ENCODE measurements around the gene SERPINA12.
"Not testable (repeated sequence)": the region's sequence is repeated elsewhere in the genome, so short reads cannot be mapped to it uniquely, and the experiment has no call there.

SERPINA12 gene

GRCh38 chr14:94538070-94538740 lies 28.9 kb upstream of the SERPINA12 start:
- in situ Hi-C loops (cut with HindIII; ENCODE audit: low sequenced_read_pairs): no loop called here

GRCh38 chr14:94536836-94537235 lies 27.6 kb upstream of the SERPINA12 start:
- in situ Hi-C loops (cut with HindIII; ENCODE audit: low sequenced_read_pairs): no loop called here

- in situ Hi-C loops (cut with HindIII; ENCODE audit: low sequenced_read_pairs): no loop called here
Measured at GRCh38 chr14:94535506-94535905, 26.2 kb upstream of the SERPINA12 start.

GRCh38 chr14:94532447-94532846 lies 23.2 kb upstream of the SERPINA12 start:
- in situ Hi-C loops (cut with HindIII; ENCODE audit: low sequenced_read_pairs): no loop called here

- in situ Hi-C loops (cut with HindIII; ENCODE audit: low sequenced_read_pairs): no loop called here
Measured at GRCh38 chr14:94531187-94531586, 21.9 kb upstream of the SERPINA12 start.

GRCh38 chr14:94524093-94524492 lies 14.8 kb upstream of the SERPINA12 start:
- in situ Hi-C loops (cut with HindIII; ENCODE audit: low sequenced_read_pairs): no loop called here

- in situ Hi-C loops (cut with HindIII; ENCODE audit: low sequenced_read_pairs): no loop called here
Measured at GRCh38 chr14:94523265-94523664, 14.0 kb upstream of the SERPINA12 start.

- in situ Hi-C loops (cut with HindIII; ENCODE audit: low sequenced_read_pairs): no loop called here
Measured at GRCh38 chr14:94522115-94522724, 13.0 kb upstream of the SERPINA12 start.

GRCh38 chr14:94521375-94522114 lies 12.3 kb upstream of the SERPINA12 start:
- in situ Hi-C loops (cut with HindIII; ENCODE audit: low sequenced_read_pairs): no loop called here

GRCh38 chr14:94517641-94518257 lies 8.5 kb upstream of the SERPINA12 start:
- in situ Hi-C loops (cut with HindIII; ENCODE audit: low sequenced_read_pairs): no loop called here

GRCh38 chr14:94517248-94517640 lies 8.0 kb upstream of the SERPINA12 start:
- in situ Hi-C loops (cut with HindIII; ENCODE audit: low sequenced_read_pairs): no loop called here

- in situ Hi-C loops (cut with HindIII; ENCODE audit: low sequenced_read_pairs): no loop called here
Measured at GRCh38 chr14:94515856-94516255, 6.6 kb upstream of the SERPINA12 start.

GRCh38 chr14:94515426-94515825 lies 6.2 kb upstream of the SERPINA12 start:
- in situ Hi-C loops (cut with HindIII; ENCODE audit: low sequenced_read_pairs): no loop called here

GRCh38 chr14:94514351-94514750 lies 5.1 kb upstream of the SERPINA12 start:
- in situ Hi-C loops (cut with HindIII; ENCODE audit: low sequenced_read_pairs): no loop called here

GRCh38 chr14:94510481-94510880 lies 1.2 kb upstream of the SERPINA12 start:
- in situ Hi-C loops (cut with HindIII; ENCODE audit: low sequenced_read_pairs): not testable (repeated sequence)

- in situ Hi-C loops (cut with HindIII; ENCODE audit: low sequenced_read_pairs): loop anchor here (5.0 kb wide), 1 partner anchor 58 kb away; no protein-coding TSS in a partner anchor
Measured at GRCh38 chr14:94505641-94506040, 3.6 kb downstream of the SERPINA12 start.

- in situ Hi-C loops (cut with HindIII; ENCODE audit: low sequenced_read_pairs): loop anchor here (5.0 kb wide), 1 partner anchor 58 kb away; no protein-coding TSS in a partner anchor
Measured at GRCh38 chr14:94505206-94505605, 4.1 kb downstream of the SERPINA12 start.

GRCh38 chr14:94501588-94502516 lies 7.4 kb downstream of the SERPINA12 start:
- in situ Hi-C loops (cut with HindIII; ENCODE audit: low sequenced_read_pairs): no loop called here

GRCh38 chr14:94500264-94500663 lies 9.0 kb downstream of the SERPINA12 start:
- in situ Hi-C loops (cut with HindIII; ENCODE audit: low sequenced_read_pairs): no loop called here

GRCh38 chr14:94499673-94500072 lies 9.6 kb downstream of the SERPINA12 start:
- in situ Hi-C loops (cut with HindIII; ENCODE audit: low sequenced_read_pairs): no loop called here
